GM18520 (cell line): ENCODE data around the gene SLC18B1.

Experiments
- ATAC-seq: cut with Tn5 transposase; IDR thresholded peaks from one replicate; pipeline ENCODE4 v1.9.1; 2021; ENCODE audit not compliant: unreplicated experiment

The SLC18B1 gene

GRCh38 chr6:132746048-132746447 lies 52.4 kb downstream of the SLC18B1 start:
- no peak for ATAC-seq

- ATAC-seq: no peak
These were observed 55.9 kb downstream of the SLC18B1 start for GRCh38 chr6:132742495-132742894.

GRCh38 chr6:132741281-132741680 lies 57.2 kb downstream of the SLC18B1 start:
- no peak for ATAC-seq

GRCh38 chr6:132736239-132736638 lies 62.2 kb downstream of the SLC18B1 start:
- ATAC-seq: no peak

GRCh38 chr6:132734694-132735236 lies 63.7 kb downstream of the SLC18B1 start:
- no peak for ATAC-seq

GRCh38 chr6:132733814-132734213 lies 64.6 kb downstream of the SLC18B1 start:
- ATAC-seq: no peak

- no peak for ATAC-seq
These were observed 65.2 kb downstream of the SLC18B1 start for GRCh38 chr6:132733283-132733682.

GRCh38 chr6:132731086-132731485 lies 67.4 kb downstream of the SLC18B1 start:
- no peak for ATAC-seq

- no peak for ATAC-seq
These were observed 67.9 kb downstream of the SLC18B1 start for GRCh38 chr6:132730560-132730959.

- ATAC-seq: no peak
These were observed 69.8 kb downstream of the SLC18B1 start for GRCh38 chr6:132728616-132729015.

- no peak for ATAC-seq
These were observed 71.8 kb downstream of the SLC18B1 start for GRCh38 chr6:132726608-132726975.

GRCh38 chr6:132725947-132726607 lies 72.4 kb downstream of the SLC18B1 start:
- ATAC-seq: no peak

- no peak for ATAC-seq
These were observed 73.0 kb downstream of the SLC18B1 start for GRCh38 chr6:132725471-132725870.

GRCh38 chr6:132719736-132720448 lies 78.5 kb downstream of the SLC18B1 start:
- no peak for ATAC-seq
